CD4-positive, alpha-beta T cell treated with Interleukin-4 for 1 hour (primary cell): ENCODE measurements around the gene ELMO2.

Source experiments
- DNase-seq, 2 donors: peaks; one replicate each; pipeline ENCODE4 v3.0.0-alpha.2; 2020 to 2022

Gene ELMO2

DNA sequence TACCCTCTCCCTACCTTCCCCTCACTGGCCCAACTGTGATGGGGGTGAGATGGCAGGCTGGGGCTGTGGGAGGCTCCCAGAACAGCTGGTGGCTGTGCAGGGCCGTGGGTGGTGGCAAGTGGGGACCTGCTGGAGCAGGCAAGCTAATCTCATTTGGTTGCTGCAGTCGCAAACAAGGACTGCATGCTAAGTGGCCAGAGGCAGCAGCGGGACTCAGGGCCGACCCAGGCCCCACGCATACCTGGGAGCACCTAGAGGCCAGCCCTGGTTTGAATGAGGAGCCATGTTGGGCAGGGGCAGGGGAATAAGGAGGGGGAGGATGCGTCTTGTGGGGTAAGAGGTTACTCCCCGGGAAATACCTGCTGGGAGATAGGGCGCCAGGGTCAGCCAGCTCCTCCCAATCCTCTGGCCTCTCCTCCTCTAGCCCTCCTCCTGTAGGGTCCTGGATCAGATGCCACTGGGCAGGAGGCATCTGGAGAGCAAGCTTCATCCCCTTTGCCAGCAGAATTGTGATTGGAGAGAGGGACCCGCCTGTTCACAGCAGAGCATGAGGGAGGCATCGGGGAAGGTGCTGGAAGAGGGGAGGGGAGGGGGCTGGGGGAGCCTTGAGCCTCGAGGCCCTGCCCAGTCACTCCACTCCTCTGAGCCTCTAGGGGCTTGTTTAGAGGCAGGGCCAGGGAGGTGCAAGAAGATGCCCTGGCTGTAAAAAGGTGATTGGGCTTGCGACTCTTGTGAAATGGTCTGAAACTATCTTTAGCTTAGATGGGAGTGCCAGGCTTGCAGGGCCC, 73.8 kb downstream of the ELMO2 start:
- no peak for DNase-seq

DNA sequence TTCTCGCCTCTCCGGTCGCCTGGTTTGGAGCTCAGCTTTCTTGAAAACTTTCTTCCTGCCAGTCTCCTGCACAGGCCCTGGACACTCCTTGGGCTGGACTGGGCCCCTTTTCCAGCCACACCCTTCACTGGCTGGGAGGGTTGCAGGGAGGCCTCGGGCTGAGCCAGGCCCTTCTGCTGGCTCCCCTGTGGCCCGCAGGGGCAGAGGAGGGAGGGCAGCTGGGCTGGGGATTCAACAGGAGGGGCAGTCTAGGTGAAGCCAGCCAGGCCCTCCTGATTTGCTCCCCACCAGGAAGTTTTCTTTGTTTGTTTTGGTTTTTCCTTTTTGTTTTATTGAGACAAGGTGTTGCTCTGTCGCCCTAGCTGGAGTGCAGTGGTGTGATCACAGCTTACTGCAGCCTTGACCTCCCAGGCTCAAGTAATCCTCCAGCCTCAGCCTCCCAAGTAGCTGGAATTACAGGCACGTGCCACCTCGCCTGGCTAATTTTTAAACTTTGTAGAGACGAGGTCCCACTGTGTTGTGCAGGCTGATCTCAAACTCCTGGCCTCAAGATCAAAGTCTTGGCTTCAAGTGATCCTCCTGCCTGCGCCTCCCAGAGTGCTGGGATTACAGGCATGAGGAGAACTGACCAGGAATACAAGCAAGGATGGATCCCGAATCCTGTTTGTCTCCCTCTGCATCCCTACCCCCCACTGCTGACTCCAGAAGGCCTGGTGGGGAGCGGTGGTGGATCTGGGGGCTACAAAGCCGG, 74.6 kb downstream of the ELMO2 start:
- DNase-seq, result no peak

DNA sequence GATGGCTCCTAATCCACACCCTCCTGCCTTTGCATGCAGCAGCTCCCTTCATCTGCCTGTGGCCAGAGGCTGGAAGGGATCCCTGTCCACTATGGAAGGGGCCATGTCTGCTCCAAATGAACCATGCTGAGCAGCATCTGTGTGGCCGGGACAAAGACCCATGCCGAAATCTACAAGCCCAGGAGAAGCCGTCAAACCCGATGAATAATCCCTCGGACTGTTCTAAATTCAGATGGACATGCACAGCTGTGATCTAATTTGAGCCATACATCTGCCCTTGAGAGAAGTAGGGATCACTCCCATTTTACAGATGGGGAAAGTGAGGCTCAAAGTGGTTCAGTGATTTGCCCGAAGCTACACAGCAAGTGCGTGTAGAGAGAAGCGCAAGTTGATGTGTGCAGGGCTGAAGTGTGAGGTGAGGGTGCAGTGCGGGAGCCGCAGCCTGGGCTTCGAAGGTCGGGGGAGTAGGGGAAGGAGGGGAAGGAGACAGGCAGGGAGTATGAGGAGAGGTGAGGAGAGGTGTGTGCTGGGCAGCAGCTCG, 75.5 kb downstream of the ELMO2 start:
- DNase-seq, result no peak

DNA sequence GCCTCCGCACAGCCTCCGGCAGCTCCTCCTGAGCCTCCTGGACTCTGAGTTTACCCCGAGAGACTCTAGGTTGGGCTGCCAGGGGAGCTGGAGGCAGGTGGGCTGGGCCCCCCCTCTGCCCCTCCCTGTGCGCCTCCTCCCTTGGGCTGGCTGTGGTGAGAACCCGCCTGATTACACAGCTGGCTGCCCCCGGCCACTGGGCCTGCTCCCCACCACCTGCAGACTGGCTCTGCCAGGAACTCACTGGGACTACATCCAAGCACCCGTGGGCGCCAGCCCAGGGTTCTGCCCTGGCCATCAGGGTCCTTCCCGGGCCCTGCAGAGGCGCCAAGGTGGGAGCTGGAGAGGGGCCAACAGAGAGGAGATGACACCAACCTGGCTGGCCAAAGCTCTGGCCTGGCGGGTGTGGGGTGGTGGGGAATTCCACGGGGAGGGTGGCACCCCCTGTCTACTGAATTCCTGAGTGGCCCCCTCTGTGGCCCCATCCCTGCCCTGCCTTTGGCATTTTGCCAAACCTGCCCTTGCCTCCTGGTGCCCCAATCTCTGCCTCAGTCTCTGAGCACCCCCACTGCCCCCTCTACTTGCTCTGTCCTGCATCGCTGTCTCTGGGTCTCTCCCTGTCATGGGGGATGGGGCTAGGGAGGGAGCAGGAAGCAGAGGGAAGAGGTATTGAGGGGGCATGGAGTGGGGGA, 76.2 kb downstream of the ELMO2 start:
- no peak for DNase-seq

GRCh38 chr20:46328200-46328882, 78.1 kb downstream of the ELMO2 start:
- DNase-seq, result no peak

DNA sequence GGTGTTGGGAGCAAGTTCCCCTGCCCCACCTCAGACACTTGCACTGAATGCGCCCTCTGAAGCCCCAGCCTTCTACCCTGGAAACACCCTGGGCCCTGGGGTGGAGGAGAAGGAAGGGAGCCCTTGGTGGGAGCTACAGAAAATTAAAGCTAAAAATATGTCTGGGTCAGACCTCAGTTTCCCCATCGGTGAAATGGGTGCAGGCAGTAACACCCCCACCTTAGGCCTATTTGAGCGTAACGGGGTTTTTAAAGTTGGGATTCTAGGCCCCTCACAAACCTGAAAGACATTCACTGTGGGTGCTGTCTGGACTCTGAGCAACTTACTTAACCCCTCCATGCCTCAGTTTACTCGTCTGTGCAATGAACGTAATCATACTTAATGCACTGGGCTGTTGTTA, 78.9 kb downstream of the ELMO2 start:
- no peak for DNase-seq

DNA sequence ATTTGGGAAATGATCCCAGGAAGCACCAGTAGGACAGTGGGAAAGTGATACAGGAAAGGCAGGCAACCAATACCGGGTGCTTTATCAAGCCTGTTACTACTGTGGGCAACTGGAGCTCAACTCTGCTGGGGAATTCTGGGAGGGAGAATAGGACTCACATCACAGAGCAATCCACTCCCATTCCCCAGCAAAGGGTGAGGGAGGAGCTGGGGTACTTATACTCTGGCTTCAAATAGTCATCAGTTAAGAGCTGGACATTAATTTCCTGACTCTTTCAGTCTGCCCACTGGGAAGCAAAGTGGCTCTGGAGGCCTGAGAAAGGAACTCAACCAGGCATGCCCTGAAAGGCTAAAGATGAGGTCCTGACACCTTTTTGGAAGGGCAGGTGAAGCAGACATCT, 80.6 kb downstream of the ELMO2 start:
- no peak for DNase-seq

GRCh38 chr20:46324960-46325703, 81.3 kb downstream of the ELMO2 start:
- no peak for DNase-seq

DNA sequence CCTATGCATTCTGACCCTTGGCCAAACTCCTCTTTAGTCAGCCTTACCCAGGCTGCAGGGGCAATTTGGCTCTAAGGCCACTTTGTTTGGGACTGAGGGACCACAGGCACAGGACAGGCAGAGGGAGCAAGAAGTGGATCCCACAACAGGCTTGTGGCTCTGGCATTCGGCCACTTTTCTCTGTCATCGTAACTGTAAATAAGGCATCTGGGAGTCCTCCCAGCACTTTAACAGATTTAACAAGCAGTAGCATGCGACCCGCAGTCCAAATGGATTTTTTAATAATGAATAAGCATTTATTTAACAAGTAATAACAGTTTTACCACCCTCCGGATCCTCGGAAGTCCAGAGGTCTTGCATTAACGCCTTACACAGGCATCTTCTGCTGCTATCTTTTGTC, 82.0 kb downstream of the ELMO2 start:
- DNase-seq, result no peak

GRCh38 chr20:46323557-46323956, 82.9 kb downstream of the ELMO2 start:
- no peak for DNase-seq

DNA sequence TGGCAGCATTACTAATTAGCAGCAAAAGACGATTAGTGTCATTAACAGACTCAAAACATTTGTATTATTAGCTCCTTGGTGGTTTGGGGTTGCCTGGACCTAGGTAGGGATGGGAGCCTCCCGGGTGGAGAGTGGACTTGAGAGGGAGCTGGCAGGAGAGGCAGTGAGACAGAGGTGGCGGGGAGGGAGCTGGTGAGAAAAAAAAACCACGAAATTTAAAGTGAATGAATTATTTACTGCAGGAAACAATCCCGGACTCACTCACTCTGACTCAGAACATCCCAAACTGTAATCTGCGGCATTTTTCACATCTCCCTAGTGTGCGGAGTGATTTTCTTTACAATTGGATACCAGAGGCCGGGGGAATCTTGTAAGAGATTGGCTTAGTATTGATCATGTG, 83.8 kb downstream of the ELMO2 start:
- no peak for DNase-seq

GRCh38 chr20:46317685-46318177, 88.7 kb downstream of the ELMO2 start:
- no peak for DNase-seq

DNA sequence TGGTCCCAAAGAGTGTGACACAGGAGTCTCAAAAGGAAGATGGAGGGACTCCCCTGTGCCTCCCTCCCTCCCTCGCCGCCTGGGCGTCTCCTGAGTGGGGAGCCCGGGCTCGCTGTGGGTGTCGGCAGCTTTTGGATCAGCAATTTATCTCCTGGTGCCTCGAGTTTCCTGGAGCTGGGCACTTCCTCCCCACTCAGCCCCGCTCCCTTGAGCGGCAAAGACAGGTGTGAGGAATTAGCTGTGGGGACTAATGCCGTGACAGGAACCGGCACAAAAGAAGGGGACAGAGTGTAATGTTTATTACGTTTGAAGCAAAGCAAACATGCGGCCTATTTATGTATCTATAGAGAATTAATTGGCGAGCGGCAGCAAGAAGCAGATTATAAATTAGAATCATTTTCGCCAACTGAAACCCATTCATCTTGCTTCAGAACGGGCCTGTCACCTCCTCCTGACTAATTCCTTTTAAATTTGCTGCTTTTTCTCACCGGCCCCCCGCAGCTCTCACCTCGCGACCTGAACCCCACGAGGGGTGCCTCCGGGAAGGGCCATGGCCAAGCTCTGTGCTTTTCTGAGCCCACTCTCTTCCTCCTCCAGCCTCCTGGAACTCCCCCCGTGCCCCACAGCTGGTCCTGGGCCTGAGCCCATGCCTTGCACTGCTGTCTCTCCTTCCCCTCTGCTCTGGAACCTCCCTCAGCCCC, 89.3 kb downstream of the ELMO2 start:
- no peak for DNase-seq
